ENCODE results near the gene JAZF1. TPM values are rescaled to one million over a fixed set of nuclear protein-coding genes. Genes with fewer than 3 reads are reported as not detected.

The JAZF1 gene
- total and polyA plus RNA-seq, 9 of the 15 experiments (the other 6 are each of a cell fraction or from before 2014, with no cell fraction given): 0.04 to 0.64 (median 0.11) TPM; not detected in 3

DNA sequence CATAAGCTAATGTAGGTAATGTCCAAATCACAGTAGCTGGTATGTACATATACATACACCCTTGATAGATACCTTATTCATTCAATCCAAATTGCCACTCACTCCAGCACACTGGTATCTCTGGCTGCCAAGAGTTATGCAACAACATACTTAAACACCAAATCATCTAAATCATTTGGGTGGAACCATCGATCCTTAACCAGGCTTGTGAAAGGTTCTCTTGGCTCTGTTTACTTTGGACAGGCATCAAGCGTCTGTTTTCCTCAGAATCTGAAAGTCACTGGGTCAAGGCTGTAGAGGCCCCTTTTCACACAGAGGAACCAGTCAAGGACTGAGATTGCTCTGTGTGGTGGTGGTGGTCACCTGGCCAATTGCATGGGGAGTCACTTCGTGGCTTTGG lies 24.6 kb downstream of the JAZF1 start:
- no TSS peak for BruUV-seq (replicated peaks)
- Histone ChIP-seq H3K9me1 (ENCODE audit: control insufficient read depth, insufficient read depth, low read length) (no peaks in the 10 kb centered on the region), H3K9ac (ENCODE audit: insufficient read depth in 1 of 2, low read depth in 2 of 2, low read length in 2 of 2) (no peak overlapping the region), H2AFZ (ENCODE audit: low read depth, low read length) (no peak overlapping the region), H3K4me3 (no peak overlapping the region), H3K4me2 (ENCODE audit: insufficient read depth, low read length) (no peak overlapping the region), H3K27me3 (ENCODE audit: control insufficient read depth in 2 of 2, insufficient read depth in 2 of 2, low read length in 2 of 2) (no peaks in the 10 kb centered on the region; a peak in 1 of 5 replicates), H4K20me1 (replicated peaks; ENCODE audit: control insufficient read depth, insufficient read depth, low read length) (no peaks in the 10 kb centered on the region), H3K79me2 (ENCODE audit: control insufficient read depth, insufficient read depth, low read length) (no peaks in the 10 kb centered on the region), H3K4me1 (replicated peaks in 1 of 2; ENCODE audit: control insufficient read depth in 2 of 2, insufficient read depth in 2 of 2, low read length in 2 of 2) (no peaks in the 10 kb centered on the region), H3K9me3 (replicated peaks; ENCODE audit: control insufficient read depth, insufficient read depth, low read depth, low read length) (no peaks in the 10 kb centered on the region), H3K27ac (ENCODE audit: extremely low read depth, low read depth, low read length) (no peak overlapping the region), H3K36me3 (ENCODE audit: control insufficient read depth, insufficient read depth, low read length) (no peaks in the 10 kb centered on the region)
- DNase-seq (ENCODE audit: extremely low read depth in 1 of 4, low spot score in 3 of 4): no peak
- WGBS (ENCODE audit: insufficient coverage, low coverage, missing lambda C conversion rate): 0% methylated on average over 3 of the region's 3 CpGs
- FAIRE-seq: no peak
- TF ChIP-seq GTF2F1 (IDR thresholded peaks at IDR 0.05; ENCODE audit: low read depth, low read length): no peak
- TF ChIP-seq, protein P1, sequence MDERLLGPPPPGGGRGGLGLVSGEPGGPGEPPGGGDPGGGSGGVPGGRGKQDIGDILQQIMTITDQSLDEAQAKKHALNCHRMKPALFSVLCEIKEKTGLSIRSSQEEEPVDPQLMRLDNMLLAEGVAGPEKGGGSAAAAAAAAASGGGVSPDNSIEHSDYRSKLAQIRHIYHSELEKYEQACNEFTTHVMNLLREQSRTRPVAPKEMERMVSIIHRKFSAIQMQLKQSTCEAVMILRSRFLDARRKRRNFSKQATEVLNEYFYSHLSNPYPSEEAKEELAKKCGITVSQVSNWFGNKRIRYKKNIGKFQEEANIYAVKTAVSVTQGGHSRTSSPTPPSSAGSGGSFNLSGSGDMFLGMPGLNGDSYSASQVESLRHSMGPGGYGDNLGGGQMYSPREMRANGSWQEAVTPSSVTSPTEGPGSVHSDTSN (CRISPR knock-in tag; IDR thresholded peaks at IDR 0.05; ENCODE audit: low read depth): no peak
- TF ChIP-seq, protein P1 (tag; conservative IDR thresholded peaks at IDR 0.05; ENCODE audit: low read depth): no peak
- ChIA-PET CTCF (ENCODE audit: low intra/inter-chr PET ratio) (no interaction called here), POLR2A (no interaction called here)
- no peak for ATAC-seq
- intact Hi-C loops (cut with micrococcal nuclease) (no loop called here), in situ Hi-C loops (cut with MboI) (no loop called here)

Measured in K562 (cell line).